Ishikawa (cell line): ENCODE data around the gene RAB40C.

ENCODE experiments used
- CEBPB ChIP-seq: IDR thresholded peaks from 2 replicates; pipeline ENCODE4 v1.6.1; 2012
- REST ChIP-seq: IDR thresholded peaks from 2 replicates; pipeline ENCODE4 v1.6.1; 2012; ENCODE audit warnings: low read depth, mild to moderate bottlenecking
- YY1 ChIP-seq: IDR thresholded peaks from 2 replicates; pipeline ENCODE4 v1.6.1; 2012; ENCODE audit warnings: low read depth
- TF ChIP-seq, protein P1 (sequence below): IDR thresholded peaks from 2 replicates; pipeline ENCODE4 v1.6.1; 2012

GRCh38 chr16:553601-554296 is 36.1 kb upstream of the RAB40C start:
- no peak for TF ChIP-seq REST
- no peak for TF ChIP-seq CEBPB
- TF ChIP-seq, protein P1, sequence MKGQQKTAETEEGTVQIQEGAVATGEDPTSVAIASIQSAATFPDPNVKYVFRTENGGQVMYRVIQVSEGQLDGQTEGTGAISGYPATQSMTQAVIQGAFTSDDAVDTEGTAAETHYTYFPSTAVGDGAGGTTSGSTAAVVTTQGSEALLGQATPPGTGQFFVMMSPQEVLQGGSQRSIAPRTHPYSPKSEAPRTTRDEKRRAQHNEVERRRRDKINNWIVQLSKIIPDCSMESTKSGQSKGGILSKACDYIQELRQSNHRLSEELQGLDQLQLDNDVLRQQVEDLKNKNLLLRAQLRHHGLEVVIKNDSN, result no peak
- TF ChIP-seq YY1, result no peak
